T-helper 1 cell treated with Interleukin-12 subunit alpha and Interleukin-12 subunit beta and Interleukin-4 antibody, amounts not matched to agents 30 ng/mL and 1 ng/mL, for 36 hours (primary cell): ENCODE data around the gene UBAC1. TPM values are rescaled to one million over a fixed set of nuclear protein-coding genes. Genes with fewer than 3 reads are reported as not detected.
"Not testable (repeated sequence)": the region's sequence is repeated elsewhere in the genome, so short reads cannot be mapped to it uniquely, and the experiment has no call there.

ENCODE experiments used
- intact Hi-C: fragments of 100-400 bp; cut with micrococcal nuclease; formaldehyde crosslinking; loops from one replicate; pipeline ENCODE4 v1.15.1; 2024
- total RNA-seq: library from RNA; stranded (reverse); gene quantifications from 2 replicates; pipeline ENCODE4 v1.2.3, GENCODE V29; 2022

UBAC1 gene
- total RNA-seq, 1 donor from 2014 or later: 33.4 TPM

DNA sequence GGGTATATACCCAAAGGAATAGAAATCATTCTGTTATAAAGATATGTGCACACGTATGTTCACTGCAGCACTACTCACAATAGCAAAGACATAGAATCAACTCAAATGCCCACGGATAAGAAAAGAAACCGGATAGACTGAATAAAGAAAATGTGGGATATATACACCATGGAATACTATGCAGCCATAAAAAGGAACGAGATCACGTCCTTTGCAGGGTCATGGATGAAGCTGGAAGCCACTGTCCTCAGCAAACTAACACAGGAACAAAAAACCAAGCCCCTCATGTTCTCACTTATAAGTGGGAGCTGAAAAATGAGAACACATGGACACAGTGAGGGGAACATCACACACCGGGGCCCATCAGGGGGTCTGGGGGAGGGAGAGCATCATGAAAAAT is 17.6 kb downstream of the UBAC1 start:
- intact Hi-C loops: not testable (repeated sequence)

DNA sequence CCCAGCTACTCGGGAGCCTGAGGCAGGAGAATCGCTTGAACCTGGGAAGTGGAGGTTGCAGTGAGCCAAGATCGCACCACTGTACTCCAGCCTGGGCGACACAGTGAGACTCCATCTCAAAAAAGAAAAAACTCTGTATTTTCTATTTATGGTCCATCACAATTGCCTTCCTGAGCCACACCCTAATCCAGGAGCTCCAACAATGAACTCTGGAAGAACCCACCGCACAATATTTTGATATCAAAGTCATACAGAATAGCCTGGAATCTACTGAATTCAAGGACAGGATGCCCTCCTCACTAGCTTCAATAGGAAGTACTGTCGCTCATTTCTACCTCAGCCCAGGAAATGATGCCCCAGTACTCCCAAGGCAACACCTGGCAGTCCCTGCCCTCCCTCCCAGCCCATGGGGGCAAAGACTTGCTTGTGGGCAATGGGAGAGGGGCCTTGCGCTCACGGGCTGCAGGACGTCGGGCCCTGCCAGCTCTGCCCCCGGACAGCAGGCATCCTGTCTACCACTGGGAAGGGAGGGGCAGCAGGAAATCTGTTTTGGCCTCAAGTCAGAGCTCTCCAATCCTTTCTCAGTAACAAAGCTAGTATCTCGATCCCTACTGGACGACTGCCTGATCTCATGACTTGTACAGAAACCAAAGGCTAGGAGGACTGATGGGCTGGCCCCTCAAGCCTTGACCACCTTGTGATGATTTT is 19.7 kb downstream of the UBAC1 start:
- intact Hi-C loops: no loop called here

GRCh38 chr9:135939351-135940265 is 21.6 kb downstream of the UBAC1 start:
- intact Hi-C loops: no loop called here

DNA sequence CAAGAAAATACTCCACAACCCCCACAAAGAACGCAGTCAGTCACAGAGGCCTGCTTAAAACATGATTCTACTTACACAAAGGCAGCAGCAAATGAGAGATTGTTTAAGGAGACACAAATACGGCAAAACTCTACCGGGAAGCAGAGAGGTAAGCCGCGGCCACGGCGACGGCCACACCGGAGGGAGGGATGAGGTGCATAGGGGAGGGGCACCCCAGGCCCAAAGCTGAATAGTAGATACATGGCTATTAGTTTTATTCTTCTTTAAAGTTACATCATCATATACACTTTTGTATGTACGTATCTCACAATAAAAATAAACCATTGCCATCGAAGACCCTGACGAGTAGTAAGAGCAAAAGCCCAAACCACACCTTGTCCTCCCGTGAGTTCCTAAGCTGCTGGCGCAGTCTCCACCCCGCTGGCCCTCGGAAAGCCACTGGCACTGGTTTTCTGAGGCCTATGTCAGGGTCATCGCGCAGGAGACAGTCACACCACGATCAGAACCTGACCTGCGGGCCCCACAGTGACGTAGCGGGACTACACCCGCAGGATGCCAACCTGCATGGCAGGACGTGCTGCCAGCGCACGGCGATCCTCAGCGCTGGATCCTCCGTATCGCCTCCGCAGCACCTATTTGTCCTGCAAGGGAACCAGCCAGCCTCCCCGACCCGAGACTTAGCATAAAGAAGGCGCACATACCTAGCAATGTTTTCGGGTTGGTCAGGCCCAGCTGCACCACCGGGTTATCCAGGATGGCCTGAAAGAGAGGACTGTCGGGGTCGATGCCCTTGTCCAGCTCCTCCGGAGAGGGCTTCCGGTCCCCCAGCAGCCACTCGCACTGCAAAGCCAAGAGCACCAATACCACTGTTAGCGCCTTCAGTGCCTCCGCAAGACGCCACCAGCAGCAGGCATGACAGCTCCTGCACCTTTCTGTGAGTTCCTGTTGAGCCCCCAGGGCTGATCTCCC is 23.4 kb downstream of the UBAC1 start:
- intact Hi-C loops: no loop called here

DNA sequence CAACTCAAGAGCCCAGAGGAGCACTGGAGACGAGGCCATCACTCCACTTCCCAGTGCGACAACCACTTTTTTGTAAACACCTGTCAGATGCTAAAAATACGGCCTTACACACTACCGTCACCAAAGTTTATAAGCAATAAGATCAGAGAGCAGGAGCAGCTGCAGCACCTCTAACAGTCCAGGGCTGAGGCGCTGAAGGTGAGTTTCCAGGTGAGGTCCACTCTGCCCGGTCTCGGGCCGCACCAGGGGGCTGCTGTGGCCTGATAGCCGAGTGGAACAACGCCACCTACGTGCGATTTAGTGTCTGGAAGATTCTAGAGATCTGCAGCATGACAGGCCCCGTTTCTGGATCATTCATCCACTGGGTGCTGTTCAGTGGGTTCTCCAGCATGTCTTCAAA is 28.1 kb downstream of the UBAC1 start:
- intact Hi-C loops: no loop called here

GRCh38 chr9:135932656-135933055 is 28.5 kb downstream of the UBAC1 start:
- intact Hi-C loops: no loop called here

GRCh38 chr9:135931349-135931820 is 29.8 kb downstream of the UBAC1 start:
- intact Hi-C loops: no loop called here

DNA sequence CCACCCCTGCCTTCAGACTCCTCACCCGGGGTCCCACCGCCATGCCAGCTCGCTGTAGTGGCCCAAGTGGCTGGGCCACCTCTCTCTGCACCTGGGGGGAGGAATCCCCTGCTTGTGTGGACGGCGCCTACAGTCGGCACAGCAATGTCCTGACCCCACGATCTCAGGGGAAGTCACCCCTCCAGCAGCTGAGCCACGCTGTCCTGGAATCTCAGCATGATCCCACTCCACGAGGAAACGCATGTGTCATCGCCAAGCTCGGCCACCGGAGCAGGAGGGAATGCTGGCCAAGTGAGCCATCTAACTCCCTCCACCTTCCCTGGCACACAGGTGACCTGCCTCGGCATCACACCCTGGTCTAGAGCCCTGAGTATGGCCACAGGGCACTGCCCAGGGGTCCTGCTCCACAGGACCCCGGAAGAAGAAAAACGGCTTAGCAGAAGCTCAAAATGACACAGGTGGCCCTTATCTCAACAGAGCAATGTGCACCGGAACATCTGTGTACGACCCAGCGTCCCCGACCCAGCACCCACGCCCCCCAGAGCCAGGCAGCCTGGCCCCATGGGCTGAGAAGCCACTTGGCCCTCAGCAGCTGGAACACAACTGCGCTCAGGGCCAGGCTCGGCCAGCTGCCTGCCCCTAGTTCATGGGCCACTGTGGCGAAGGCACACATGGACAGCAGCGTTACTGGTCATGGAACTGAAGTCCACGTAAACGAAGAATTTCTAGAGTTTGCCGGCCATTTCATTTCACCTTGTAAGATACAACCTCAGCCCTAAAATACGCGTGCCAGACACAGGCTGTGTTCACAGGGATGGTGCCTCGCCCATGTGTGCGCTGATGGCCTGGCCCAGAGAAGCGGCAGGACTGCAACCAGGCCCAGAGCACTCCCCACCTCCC is 30.5 kb downstream of the UBAC1 start:
- intact Hi-C loops: no loop called here

- intact Hi-C loops: loop anchor here (5.0 kb wide), 1 partner anchor 68 kb away; no protein-coding TSS in a partner anchor
These were observed 31.3 kb downstream of the UBAC1 start for GRCh38 chr9:135929656-135930445.

GRCh38 chr9:135928731-135929655 is 32.2 kb downstream of the UBAC1 start:
- intact Hi-C loops: loop anchor here (5.0 kb wide), 1 partner anchor 67 kb away; no protein-coding TSS in a partner anchor

- intact Hi-C loops: loop anchor here (5.0 kb wide), 1 partner anchor 66 kb away; no protein-coding TSS in a partner anchor
These were observed 33.0 kb downstream of the UBAC1 start for GRCh38 chr9:135928074-135928730.

DNA sequence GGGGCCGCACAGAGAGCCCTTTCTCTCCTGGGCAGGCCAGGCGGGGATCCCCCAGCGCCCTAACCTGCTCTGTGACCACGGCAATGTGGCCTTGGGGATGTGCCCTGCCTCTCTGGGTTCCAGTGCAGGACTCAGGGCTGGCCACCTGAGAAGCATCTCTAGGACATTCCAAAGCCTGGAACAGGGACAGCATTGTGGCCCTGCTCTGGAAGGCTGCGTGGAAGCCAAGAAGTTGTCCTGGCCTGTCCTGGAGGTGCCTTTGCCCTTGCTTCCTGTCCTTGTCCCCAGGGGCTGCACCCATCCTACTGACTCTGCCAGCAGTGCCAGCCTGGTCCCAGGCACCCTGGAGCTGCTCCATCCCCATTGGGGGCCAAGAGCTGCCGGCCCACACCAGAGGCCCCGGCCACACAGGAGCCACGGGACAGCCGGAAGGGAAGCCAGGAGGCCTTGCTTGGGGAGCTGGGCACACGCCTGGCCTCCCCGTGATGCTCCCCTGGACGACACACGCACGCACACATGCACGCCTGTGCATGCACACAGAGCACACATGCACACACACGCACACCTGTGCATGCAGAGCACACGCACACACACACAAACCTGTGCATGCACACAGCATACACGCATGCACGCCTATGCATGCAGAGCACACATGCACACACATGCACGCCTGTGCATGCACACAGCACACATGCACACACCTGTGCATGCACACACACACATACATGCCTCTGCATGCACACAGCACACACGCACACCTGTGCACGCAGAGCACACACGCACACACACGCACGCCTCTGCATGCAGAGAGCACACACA is 33.8 kb downstream of the UBAC1 start:
- intact Hi-C loops: loop anchor here (1.0 to 5.0 kb wide), 2 partner anchors 20 to 65 kb away; partner anchors contain the start of gene CAMSAP1

DNA sequence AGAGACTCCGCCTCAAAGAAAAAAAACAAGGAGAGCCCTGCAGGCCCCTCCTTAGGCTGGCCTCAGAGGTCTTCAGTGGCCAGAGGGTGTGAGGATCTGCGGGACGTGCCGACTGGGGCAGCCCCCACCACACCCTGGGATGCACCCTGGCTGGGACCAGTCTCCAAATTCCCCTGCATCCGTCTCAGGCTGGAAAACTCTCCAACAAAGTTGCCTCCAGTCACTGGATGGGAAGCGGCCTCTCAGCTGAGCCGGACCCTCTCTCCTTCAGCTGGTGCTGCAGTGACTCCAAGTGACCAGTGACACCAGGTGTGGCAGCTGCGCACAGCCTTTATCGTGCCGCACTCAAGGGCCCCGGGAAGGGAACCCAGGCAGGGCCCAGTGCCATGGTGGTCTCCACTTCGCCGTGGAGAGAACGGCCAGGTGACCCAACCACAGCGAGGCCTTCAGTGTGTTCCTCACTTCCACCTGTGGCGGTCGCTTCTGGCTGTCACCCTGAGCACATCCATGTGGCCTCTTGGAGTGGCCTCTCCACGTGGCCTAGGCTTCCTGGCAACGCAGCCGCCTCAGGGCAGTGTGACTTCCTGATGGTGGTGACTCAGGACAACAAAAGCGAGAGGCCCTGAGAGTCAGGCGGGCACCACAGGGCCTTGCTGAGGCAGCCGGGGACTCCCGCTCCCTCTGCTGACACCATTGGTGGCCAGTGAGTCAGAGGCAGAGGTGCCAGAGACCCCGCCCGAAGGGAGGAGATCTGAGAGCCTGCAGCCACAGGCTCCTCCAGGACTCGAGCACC is 34.6 kb downstream of the UBAC1 start:
- intact Hi-C loops: loop anchor here (1.0 to 5.0 kb wide), 2 partner anchors 19 to 64 kb away; partner anchors contain the start of gene CAMSAP1

DNA sequence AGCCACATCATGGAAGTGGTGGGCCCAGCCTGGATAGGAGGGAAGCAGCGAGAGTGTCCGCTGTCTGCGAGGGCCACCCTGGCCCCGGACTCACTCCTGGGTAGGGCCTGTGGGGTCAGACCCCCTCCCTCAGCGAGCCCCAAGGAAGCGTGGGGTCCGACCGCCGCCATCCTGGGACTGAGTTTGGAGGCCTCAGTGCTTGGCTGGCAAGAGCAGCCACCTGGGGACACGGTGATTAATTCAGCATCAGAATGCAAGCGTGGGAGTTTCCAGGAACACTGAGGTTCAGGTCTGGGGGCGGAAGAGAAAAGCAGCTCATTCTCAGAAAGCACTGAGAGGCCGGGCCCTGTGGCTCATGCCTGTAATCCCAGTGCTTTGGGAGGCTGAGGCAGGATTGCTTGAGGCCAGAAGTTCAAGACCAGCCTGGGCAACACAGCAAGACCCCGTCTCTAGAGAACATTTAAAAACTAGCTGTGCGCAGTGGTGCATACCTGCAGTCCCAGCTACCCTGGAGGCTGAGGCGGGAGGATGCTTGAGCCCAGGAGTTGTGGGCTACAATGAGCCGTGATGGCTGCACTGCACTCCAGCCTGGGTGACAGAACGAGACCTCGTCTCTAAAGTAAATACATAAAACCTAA is 35.6 kb downstream of the UBAC1 start:
- intact Hi-C loops: loop anchor here (5.0 kb wide), 1 partner anchor 63 kb away; no protein-coding TSS in a partner anchor
